Activated CD4-positive, CD25-positive, alpha-beta regulatory T cell treated with anti-CD3 and anti-CD28 coated beads, Interleukin-2, amount 50 U/mL, for 16 hours (primary cell): Measurements from ENCODE around the gene ELOVL2.

Experiments used
- DNase-seq: peaks from one replicate; pipeline ENCODE4 v3.0.0-alpha.2; 2020; ENCODE audit warnings: low read depth, low spot score

Gene ELOVL2

DNA sequence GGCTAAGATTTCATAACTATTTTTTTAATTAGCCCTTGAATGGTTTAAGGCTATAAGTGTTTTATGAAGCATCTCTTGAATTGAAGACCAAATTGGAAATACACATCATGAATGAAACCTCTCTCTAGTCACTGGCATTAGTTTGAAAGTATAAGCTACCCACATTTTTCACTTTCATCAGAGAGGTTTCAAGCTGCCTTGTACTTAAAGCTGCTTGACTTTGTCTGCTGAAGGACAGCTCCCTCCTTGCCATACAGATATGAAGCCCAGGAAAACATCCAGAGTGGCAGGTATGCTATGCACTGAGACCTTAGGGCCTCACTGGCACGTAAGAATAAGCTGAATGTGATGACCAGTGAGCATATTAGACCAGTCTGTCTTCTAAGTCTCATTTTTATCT, 62.7 kb downstream of the ELOVL2 start:
- DNase-seq = no peak

- no peak for DNase-seq
Measured at GRCh38 chr6:10979603-10980002, 64.5 kb downstream of the ELOVL2 start.

DNA sequence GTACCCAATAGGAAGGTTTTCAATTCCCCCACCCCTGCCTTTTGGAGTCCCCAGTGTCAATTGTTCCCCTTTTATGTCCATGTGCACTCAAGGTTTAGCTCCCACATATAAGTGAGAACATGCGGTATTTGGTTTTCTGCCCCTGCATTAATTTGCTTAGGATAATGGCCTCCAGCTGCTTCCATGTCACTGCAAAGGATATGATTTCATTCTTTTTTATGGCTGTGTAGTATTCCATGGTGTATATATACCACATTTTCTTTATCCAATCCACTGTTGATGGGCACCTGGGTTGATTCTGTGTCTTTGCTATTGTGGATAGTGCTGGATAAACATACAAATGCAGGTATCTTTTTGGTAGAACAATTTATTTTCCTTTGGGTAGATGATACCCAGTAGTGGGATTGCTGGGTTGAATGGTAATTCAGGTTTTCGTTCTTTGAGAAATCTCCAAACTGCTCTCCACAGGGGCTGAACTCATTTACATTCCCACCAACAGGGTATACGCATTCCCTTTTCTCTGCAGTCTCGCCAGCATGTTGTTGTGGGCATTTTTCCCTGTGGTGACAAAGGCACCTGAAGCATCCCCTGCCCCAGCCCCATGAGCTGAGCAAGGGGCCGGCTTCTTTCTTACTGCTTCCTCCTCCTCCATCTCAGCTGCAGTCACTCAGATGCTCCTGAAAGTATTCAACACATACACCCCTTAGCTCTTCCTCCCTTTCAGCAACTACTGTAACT, 66.7 kb downstream of the ELOVL2 start:
- DNase-seq = no peak

GRCh38 chr6:10976571-10976970, 67.5 kb downstream of the ELOVL2 start:
- DNase-seq = no peak

- no peak for DNase-seq
Measured at GRCh38 chr6:10972196-10972595, 71.9 kb downstream of the ELOVL2 start.

DNA sequence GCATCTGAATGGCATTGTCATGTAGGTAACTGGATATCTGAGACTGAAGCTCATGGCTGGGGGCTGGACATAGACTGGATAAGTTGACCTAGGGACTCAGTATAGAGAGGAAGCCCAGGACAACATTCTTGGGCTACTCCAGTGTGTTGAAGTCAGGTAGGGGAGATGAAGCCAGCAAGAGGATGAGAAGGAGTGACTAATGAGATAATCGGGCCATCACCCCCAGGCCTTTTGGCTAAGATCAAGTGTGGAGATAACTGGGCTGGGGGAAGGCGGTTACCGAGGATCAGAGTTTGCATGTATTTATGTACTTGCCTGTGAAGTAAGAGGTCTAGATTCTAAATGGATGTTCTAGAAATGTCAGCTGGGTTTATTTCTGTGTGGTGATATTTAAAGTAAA, 73.4 kb downstream of the ELOVL2 start:
- DNase-seq = no peak

DNA sequence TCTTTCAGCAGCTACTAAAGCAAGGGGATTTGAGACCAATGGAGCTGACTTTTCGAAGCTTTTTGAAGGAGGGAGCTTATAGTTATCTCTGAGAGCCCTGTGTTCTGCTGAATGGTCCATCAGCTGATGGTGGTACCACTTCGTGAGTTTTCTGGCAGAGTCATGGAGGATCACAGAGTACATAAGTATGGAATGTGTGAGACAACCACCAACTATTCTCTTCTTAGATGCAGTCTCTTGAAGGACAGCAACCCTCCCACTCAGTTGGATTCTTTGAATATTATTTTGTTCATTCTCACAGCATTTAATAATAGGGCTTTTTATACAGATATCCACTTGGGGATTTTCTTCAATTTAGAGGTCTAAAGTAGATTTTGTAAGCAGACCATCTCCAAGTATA, 75.3 kb downstream of the ELOVL2 start:
- no peak for DNase-seq

- no peak for DNase-seq
Measured at GRCh38 chr6:10964684-10965083, 79.4 kb downstream of the ELOVL2 start.

DNA sequence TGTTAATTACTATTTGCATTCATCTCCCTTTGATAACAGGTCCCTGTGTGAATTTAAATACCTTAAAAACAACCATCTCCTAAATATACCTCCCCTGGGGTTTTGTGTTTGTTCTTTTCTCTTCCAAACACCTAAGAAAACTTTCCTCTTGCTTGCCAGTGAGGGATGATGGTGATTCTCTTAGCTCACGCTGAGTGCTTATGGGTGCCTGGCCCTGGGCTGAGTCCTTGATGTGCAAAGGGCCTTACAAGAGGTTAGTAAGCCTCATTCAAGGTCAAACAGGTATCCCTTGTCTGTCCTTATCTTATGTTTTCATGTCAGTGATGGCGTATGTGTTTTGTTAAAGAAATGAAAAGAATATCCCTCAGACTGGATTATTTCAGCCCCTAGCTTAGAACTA, 81.0 kb downstream of the ELOVL2 start:
- DNase-seq = no peak

DNA sequence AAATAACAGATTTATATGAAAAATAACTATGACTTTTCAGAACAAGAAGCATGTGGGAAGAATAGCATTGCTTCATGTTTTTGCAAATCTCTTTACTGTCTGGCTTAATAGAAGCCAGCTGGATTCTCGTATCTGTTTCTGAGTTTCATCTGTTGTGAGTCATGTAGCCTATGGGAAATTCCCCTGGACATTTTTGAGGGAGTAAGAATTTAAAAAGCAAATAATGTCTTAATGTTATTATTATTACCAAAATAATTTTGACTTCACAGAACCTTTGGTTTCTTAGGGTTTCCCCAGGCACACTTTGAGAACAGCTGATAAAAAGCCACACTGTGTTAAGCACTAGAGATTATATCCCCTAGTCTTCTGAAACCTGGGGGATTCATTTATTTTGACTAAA, 81.4 kb downstream of the ELOVL2 start:
- no peak for DNase-seq

- no peak for DNase-seq
Measured at GRCh38 chr6:10961837-10962236, 82.3 kb downstream of the ELOVL2 start.

DNA sequence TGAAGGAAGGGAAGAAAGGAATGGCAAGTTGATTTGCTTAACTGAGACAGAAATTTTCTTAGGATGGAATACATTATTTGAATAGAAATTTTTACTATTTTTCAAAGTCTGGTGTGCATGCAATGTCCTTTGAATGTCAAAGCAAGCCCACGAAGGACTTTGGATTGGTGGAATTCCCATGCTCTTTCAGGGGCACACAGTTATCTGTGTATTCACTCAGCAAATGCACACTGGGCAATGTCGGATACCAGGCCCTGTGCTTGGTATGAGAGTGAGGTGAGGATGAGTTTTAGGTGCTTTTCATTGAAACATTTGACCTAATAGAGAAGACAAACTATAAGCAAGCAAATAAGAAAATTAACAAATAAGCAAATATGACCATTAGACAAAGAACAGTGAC, 83.9 kb downstream of the ELOVL2 start:
- DNase-seq = no peak

- DNase-seq = no peak
Measured at GRCh38 chr6:10957414-10957886, 86.7 kb downstream of the ELOVL2 start.

DNA sequence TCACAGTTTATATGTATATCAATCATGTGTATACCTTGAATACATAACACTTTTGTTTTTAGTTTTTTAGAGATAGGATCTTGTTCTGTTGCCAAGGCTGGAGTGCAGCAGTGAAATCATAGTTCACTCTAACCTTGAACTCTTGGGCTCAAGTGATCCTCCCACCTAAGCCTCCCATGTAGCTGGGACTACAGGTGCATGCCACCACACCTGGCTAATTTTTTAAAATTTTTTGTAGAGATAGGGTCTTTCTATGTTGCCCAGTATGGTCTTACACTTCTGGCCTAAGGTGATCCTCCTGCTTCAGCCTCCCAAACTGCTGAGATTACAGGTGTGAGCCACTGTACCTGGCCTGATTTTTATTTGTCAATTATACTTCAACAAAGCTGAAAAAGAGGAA, 87.3 kb downstream of the ELOVL2 start:
- DNase-seq = no peak

GRCh38 chr6:10954590-10955010, 89.5 kb downstream of the ELOVL2 start:
- peak; percentile 10 for DNase-seq

DNA sequence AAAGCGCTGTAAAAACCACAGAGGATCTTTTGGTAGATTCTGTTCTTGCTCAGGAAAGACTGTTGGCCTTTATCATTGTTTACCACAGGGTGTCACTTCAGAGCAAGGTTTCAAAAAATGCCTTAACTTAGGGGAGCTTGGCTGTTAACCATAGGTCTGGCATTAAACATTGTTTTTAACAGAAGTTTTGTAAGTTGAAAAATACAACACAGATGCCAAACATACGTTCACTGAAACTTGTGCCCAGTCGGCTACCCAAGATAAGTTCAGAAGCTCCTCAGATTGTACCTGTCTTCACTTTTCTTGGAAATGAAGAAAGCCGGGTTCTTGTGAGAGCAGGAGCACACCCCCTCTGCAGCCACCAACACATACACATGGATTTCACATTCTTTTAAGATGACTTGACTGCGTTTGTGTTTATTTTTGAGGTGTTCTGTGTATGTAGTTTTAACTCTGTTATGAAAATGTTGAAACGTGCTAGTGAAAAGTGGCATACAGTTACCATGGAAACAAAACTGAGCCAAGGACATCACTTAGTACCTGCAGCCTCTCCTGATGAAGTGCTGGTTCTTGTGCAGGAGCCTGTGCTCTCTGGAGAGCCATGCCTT, 92.3 kb downstream of the ELOVL2 start:
- no peak for DNase-seq

DNA sequence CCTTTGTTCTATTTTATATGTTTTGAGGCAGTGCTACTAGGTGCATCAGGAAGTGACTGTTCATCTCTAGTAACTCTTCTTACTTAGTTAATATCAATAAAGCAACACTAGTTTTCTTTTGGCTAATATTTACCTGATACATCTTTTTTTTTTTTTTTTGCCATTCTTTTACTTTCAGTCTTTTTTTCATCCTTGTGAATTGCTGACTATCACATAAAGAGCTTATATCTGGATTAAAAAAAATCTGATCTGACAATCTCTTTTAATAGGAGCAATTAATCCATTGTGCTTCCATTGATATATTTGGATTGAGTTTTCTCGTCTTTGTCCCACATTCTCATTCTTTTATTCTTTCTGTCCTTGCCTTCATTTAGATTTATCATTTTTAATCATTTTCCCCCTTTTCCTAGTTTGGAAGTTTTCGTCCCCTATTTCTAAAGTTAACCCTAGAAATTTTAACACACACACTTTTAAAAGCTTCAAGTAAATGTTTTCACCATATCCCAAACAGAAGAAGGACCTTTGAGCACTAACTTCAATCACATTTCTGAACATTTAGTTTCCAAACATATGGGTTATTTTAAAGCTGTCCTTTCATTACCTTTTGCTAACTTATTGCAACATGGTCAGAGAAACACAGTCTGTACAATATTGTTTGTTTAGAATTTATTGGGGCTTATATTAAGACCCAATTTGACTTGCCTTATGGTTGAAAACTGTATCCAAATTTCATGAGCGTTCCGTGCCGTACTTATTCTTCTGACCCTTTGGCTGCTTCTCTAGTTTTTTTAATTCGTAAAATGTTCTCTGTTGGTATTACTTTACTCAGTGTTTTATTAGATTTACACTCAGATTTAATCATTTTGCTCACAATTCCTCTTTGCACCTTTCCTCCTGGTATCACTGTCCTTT, 94.3 kb downstream of the ELOVL2 start:
- DNase-seq = no peak

GRCh38 chr6:10947966-10948365, 96.1 kb downstream of the ELOVL2 start:
- no peak for DNase-seq

GRCh38 chr6:10945845-10946244, 98.3 kb downstream of the ELOVL2 start:
- no peak for DNase-seq

DNA sequence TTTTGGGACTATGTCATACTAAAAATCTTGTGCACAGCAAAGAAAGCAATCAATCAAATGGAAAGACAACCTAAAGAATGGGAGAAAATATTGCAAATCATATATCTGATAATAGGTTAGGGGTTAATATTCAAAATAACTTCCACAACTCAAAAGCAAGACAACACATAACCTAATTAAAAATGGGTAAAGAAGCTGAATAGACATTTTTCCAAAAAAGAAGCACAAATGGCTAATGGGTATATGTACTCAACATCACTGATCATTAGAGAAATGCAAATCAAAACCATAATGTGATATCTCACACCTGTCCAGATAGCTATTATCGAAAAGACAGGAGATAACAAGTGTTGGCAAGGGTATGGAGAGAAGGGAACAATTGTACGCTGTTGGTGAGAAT, 104.3 kb downstream of the ELOVL2 start:
- DNase-seq = no peak

- DNase-seq = no peak
Measured at GRCh38 chr6:10933126-10933525, 111.0 kb downstream of the ELOVL2 start.
